Medulla oblongata (tissue), 1 donor: ENCODE measurements around the gene ZCCHC4.

Experiments
- DNase-seq: peaks from one replicate; pipeline ENCODE4 v3.0.0-alpha.2; 2015; ENCODE audit errors: extremely low spot score

Gene ZCCHC4, protein sequence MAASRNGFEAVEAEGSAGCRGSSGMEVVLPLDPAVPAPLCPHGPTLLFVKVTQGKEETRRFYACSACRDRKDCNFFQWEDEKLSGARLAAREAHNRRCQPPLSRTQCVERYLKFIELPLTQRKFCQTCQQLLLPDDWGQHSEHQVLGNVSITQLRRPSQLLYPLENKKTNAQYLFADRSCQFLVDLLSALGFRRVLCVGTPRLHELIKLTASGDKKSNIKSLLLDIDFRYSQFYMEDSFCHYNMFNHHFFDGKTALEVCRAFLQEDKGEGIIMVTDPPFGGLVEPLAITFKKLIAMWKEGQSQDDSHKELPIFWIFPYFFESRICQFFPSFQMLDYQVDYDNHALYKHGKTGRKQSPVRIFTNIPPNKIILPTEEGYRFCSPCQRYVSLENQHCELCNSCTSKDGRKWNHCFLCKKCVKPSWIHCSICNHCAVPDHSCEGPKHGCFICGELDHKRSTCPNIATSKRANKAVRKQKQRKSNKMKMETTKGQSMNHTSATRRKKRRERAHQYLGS

DNA sequence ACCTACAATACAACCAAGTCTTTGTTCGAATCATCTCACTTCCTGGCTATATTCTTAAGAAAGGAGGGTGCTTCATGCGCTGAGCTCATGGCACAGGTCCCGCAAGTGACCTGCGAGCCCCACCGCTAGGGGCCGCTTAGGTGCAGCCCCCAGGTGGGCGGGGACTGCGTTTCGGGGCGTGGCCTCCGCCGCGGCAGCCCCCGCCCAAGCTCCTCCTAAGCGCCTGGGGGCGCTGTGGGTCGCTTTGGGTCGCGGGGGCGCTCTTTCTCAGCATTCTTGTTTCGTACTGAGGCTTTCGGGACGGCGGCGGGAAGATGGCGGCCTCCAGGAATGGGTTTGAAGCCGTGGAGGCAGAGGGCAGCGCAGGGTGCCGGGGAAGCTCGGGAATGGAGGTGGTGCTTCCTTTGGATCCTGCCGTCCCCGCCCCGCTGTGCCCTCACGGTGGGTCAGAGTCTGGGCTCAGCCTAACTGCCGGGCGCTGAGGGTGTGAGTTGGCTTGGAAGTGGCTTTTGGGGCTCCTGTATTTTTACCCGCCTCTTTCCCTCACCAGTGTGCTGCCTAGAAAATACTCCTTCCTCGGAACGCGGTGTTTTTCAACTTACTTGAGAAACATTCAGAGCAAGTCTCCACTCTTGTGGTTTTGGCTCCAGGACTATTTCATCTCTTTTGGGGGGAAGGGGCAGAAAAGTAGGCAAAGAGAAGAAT is at the start of gene ZCCHC4:
TSS of gene ZCCHC4 (plus strand) at position 279 of the 705 bp plus-strand sequence. CDS start at position 315, 36 bp downstream.
- DNase-seq = peak; percentile 93

DNA sequence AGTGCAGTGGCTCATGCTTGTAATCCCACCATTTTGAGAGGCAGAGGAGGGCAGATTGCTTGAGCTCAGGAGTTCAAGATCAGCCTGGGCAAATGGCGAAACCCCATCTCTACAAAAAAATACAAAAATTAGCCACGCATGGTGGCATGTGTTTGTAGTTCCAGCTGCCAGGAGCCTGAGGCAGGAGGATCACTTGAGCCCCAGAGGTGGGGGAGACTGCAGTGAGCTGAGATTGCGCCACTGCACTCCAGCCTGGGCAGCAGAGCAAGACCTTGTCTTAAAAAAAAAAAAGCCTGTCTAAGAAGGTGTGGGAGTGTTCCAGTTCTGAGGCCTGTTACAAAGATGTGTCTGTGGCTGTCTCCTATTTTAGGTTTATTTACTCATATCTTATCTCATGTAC is 40.7 kb upstream of the ZCCHC4 start:
- no peak for DNase-seq

DNA sequence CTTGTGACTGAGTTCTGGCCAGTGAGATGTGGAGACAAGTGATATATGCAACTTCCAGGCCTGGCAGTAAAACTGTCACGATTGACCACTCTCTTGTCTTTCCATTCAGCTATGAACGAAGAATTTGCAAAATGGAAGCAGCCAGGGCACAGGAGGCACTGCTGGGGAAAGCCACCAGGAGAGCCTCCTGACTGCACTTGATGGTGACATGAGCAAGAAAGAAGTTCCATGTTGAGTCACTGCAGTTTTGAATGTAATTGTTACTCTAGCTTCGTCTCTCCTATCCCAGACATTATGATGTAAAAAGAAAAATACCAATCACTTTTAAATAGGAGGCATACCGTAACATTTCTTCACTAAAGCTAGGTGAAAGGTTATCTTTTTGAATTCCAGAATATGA is 32.4 kb upstream of the ZCCHC4 start:
- DNase-seq = no peak

DNA sequence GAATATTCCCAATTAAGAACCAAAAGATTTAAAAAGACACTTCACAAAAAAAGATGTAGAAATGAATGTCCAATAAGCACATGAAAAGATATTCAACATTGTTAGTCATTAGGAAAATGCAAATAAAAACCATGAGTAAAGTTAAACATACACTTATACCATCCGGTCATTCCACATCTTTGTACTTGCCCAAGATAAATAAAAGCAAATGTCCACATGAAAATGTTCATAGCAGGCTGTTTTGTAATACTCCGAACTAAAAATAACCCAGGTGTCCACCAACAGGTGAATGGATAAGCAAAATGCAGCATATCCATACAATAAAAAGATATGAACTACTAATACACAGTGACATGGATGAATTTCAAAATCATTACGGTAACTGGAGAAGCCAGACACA is 28.6 kb upstream of the ZCCHC4 start:
- no peak for DNase-seq

DNA sequence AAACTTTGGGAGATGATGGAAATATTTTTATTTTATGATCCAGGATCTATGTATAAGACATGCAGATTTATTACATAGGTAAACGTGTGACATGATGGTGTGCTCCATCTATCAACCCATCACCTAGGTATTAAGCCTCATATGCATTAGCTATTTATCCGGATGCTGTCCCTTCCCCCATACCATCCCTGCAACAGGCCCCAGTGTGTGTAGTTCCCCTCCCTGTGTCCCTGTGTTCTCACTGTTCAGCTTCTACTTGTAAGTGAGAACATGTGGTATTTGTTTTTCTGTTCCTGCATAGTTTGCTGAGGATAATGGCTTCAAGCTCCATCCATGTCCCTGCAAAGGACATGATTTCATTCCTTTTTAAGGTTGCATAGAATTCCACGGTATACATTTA is 28.1 kb upstream of the ZCCHC4 start:
- no peak for DNase-seq

DNA sequence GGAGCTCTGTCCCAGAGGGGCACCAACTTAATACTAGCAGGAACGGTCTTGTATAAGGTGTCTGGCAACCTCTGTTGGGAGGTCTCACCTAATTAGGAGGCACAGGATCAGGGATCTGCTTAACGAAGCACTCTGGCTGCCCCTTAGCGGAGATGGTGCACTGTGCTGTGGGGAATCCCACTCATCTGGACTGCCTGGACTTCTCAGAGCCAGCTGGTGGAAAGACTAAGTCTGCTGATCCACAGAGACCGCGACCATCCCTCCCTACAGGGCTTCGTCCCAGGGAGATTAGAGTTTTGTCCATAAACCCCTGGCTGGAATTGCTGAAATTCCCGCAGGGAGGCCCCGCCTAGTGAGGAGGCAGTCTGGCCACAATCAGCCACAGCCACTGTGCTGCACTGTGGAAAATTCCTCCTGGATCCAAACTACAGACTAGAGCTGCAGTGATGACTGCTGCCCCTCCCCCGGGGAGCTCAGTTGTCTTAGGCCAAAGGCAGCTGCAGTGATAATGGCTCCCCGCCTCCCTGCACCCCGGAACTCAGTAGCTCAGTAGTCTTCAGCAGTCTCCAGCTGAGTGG is 22.0 kb upstream of the ZCCHC4 start:
- DNase-seq = no peak

DNA sequence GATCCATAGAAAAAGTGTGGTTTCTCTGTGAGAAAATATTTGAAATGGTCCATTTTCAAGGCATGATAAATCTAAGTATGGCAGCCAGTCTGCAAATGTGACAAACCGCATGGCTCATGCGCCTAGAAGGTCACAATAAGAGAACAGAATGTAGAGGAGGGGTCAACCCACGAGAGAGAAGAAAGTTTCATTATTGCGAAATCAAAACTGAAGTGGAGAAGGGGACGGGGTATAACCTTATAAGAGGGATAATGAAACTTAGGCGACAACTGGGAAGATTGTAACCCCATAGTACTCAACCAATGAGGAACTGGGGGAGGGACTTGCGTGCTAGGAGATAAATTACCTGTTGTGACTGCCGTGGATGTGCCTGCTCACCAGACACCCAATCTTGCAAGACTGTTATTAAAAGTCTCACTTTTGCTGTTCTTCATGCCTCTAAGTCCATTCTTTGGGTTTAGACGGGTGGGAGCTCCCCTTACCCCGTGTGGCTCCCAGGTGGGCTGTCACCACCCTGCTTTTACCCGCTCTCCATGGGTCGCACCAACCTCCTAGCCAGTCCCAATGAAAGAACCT is 21.3 kb upstream of the ZCCHC4 start:
- DNase-seq = no peak

DNA sequence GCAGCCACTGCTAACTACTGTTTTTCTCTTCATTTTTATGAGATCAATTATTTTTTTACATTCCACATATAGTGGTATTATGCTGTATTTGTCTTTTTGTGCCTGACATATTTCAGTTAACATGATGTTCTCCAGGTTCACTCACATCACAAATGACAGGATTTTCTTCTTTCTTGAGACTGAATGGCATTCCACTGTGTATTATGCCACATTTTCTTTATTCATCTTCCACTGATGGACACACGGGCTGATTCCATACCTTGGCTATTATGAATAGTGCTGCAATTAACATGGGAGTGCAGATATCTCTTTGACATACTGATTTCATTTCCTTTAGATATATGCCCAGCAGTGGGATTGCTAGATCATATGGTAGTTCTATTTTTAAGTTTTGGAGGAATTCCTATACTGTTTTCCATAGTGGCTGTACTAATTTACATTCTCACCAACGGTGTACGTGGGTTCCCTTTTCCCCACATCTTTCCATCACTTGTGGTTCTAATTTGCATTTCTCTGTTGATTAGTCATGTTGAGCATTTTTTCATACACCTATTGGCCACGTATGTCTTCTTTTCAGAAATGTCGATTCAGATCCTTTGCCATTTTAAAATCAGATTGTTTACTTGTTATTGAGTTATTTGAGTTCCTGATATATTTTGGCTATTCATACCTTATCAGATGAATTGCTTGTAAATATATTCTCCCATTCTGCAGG is 14.9 kb upstream of the ZCCHC4 start:
- no peak for DNase-seq

DNA sequence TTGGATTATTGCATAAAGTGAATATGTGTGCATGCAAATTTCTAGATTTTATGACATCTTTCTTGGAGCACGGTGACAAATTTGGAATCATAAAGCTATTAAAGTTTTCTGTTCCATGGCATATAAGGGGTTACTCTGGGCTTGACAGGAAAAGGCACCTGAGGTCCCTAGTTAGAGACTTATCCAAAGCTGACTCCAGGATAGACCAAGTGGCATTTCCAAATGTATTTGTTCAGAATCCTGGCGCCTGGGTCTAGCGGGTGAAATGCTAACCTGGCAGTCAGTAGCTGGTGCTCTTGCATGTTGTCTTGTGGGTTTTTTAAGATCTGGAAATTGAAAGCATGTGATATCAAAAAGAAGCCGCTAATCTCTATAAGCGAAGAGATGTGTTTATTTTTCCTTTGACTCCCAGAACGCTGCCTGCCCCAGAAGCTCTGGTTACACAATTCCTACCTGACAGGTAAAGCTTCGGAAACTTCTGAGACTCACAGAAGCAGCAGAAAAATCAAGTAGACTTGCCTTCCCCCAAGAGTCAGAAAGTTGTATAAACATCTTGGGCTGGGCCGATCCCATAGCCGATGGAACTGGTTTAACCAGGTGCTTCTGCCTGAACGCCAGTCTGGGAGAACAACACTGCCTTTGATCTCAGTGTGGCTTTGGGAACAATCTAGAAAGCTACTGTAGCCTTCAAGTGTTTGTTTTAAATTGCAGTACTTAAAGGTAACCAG is 12.9 kb upstream of the ZCCHC4 start:
- DNase-seq = no peak

DNA sequence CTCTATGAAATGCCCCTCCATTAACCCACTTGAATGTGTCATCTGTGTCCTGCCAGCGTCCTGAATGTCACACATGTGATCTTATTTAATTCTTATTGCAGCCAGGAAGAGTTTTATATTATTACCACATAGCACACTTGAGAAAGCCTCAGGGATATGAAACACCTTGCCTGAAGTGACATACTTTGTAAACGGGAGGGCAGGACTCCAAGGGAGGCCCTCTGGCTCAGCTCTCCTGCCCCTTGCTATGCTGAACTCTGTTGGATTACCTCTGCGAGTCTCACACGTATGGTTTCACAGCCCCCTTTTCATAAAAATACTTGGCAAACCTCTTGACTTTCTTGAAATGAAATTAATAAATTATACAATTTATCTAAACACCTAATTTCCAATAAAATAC is 11.1 kb upstream of the ZCCHC4 start:
- no peak for DNase-seq

DNA sequence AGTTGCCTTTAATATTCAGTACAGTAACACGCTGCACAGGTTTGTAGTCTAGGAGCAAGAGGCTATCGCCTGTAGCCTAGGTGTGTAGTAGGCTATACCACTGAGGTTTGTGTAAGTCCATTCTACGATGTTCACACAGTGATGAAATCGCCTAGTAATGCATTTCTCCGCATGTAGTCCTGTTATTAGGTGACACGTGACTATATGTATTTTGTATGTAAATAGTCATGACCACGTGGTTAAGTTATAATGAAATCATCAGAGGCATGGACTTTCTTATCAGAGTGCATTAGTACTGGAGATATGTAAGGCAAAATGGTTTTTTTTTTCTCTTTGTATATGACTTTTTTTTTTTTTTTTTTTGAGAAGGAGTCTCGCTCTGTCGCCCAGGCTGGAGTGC is 9.9 kb upstream of the ZCCHC4 start:
- DNase-seq = no peak

DNA sequence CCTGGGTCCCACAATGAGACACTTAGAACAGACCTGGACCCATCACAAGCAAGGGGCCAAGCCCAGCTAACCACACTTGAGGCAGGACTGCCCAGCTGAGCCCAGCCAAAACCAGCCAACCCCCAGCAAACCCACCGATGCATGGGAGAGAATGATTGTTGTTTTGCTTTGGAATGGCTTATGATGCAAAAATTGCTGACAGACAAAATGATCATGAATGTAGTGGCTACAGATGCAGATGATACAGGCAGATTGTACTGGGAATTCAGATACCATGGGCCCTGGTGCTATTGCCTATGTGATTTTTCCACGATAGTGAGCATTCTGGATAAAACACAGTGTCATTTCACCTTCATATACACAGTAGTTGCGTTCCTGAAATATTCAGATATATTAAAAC is 9.0 kb upstream of the ZCCHC4 start:
- DNase-seq = no peak

DNA sequence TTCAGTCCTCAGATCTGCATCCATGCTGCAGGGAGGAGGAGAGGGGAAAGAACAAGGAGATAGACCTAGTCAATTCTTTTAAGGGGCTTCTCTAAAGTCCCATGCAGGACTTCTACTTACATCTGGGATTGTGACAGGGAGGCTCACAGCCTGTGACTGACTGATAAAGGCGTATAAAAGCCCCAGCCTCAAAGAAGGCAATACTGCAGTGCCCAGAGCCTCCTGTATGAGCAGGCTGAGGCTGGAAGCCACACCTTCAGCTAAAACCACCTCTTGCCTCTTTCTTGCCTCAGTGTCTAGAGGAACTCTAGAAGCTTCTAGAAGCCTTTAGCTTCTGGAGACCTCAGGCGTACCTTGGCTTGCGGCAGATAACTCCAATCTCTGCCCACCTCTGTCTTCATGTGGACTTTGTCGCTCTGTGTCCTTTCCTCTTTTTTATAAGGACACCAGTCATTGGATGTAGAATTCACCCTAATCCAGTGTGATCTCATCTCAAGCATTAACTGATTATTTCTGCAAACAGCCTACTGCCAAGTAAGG is 6.0 kb upstream of the ZCCHC4 start:
- no peak for DNase-seq

DNA sequence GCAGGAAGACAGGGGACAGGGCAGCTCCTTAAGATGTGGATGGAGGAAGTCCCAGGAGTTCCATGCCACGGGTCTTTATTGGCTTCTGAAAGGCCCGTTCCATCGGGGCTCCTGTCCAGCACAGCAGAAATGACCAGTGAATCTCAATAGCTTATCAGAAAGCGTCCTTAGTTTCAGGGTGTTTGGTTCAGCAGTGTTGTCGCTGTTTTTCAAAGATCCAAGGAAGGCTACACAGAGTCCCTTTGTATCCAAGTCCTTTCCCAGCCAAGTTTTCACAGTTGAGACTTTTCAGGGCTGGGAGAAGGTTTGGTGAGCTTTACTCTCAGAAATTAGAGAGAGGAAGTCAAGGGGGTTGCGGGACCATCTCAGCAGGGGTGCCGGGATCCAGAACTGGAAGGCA is 5.0 kb upstream of the ZCCHC4 start:
- peak; percentile 80 for DNase-seq

DNA sequence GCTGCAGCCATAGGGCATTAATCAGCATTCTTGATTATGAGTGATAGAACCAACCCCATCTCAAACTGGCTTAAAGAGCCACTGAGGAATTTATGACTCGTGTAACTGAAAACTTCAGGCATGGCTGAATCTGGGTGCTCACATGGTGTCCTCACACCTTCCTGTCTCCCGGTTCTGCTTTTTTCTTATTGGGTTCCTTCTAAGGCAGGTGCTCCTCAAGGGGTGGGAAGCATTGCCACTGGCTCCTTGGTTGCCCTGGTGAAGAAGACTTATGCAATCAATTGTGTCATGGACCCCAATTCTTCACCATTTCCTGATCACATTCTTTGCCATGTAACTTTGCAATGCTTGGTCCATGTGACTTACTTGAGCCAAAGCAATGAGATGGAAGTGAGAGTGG is 4.3 kb upstream of the ZCCHC4 start:
- DNase-seq = no peak

DNA sequence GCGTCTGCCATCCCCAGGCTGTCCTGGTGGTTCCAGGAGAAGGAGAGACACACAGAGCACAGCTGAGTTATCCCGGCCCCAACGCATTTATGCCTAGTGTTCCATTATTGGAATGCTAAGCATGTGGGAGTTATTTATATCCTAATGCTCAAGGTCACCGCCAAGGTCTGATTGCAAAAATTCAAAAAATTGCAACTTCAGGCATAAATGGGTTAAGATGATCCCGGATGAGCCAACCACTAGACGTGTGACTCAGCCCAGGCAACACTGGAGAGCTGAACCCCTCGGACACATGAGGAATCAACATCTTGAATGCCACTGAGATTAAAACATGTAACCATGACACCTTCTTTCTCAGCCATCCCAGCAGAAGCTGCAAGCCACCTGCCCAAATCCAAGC is 3.8 kb upstream of the ZCCHC4 start:
- no peak for DNase-seq

DNA sequence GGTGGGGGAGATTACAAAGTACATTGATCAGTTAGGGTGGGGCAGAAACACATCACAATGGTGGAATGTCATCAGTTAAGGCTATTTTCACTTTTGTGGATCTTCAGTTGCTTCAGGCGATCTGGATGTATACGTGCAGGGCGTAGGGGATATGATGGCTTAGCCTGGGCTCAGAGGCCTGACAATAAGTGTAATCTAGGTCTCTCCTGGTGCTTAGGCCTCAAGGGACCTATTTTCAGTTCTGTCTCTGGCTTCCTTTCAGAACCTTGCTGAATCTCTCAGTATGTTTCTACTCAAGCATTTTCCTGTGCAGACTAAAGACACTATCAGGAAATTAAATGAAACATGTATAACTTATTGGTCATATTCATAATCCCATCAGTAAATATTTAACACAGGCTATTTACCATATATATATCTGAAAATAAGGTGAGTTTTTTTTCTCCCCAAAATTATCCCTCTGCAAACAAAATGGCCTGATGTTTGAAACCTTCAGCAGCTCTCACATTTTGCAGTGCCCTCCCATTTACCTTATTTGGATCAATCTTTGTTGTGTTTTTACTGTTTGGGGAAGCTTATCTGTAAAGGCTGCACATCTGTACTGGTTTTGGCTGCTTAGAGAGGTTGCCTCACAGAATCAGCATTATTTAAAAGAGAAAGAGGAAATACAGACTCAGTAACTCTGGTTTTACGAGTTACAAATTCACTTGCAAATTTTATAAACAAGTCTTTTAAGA is 2.3 kb upstream of the ZCCHC4 start:
- DNase-seq = peak; percentile 28

DNA sequence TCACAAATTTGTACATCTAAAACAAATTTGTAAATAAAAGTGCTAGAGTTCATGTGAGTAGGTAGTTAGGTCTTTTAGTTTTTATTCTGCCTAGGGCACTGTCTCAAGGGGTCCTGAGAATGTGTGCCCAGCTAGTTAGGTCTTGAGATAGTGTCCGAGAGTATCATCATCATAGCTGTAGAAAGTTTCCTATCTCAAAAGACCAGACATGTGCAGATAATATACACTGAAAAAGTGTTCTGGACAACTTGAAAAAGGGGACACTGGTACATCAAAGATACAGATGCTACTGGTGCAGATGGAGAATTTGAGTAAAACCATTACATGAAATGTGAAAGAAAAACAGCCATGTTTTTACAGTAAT is 1.8 kb upstream of the ZCCHC4 start:
- no peak for DNase-seq

DNA sequence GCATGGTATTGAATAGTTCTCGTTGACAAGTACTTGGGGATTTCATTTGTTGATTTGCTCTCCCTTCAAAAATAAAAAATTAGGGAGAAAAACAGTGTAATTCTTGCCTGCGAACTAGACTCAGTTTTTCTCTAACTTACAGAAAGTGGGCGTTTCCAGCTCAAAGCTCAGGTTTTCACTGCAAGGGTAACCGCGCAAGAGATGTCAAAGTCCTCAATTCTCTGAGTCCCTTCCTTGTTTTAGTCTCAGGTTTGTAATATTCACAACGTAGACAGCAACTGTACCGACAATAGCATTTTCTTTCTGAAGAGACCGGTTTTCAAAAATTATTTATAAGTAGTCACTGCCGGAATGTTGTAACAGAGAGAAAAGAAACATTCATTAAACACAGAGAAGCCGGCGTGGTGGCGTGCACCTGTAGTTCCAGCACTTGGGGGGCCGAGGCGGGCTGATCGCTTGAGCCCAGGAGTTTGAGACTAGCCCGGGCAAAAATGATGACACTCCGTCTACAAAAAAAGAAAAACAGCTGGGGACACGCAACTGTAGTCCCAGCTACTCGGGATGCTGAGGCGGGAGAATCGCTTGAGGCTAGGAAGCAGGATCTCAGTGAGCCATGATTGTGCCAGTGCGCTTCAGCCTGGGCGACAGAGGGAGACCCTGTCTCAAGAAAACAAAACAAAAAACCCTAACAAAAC is 774 bp downstream of the ZCCHC4 start:
- no peak for DNase-seq

DNA sequence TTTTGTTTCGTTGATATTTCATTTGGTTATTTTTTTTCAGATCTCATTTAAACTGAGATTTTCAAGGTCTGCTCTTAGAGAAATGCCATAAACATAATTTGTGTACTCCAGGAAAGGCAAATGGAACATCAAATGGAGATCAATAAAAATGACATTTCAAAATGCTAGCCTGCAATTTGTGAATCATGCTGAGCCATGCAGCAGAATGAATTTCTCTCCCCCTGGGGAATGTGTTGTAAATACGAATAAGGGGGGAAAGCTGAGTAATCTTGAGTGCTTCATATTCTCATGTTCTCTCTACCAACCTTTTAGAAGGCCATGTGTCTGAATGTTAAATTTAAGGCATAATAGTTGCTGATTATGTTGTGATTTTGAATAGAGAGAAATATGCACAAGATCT is 7.8 kb downstream of the ZCCHC4 start:
- DNase-seq = no peak
